ENCODE measurements around the gene NBPF1.
"Not testable (repeated sequence)": the region's sequence is repeated elsewhere in the genome, so short reads cannot be mapped to it uniquely, and the experiment has no call there.

Gene NBPF1

DNA sequence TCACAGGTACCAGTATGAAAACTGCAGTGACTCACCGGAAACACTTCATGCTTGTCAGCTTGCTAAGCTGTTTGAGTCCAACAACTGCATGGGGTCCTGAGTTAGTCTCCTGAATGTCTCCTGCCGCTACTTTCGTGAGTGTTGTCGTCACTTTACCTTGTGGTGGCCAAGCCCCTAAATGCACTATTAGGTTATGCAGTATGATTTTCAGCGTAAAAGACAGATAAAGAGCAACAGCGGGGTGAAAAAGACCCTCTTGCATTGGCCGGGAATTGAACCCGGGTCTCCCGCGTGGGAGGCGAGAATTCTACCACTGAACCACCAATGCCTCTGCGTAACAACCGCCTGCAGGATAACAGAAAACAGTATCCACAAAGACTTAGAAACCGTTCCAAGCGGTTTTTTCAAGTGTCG, 67.7 kb downstream of the NBPF1 start:
- DNase-seq (ENCODE audit: low read depth): not testable (repeated sequence)

- not testable (repeated sequence) for DNase-seq (ENCODE audit: low read depth)
Measured at GRCh38 chr1:16540421-16540893, 72.9 kb downstream of the NBPF1 start.

GRCh38 chr1:16537528-16537927, 75.8 kb downstream of the NBPF1 start:
- DNase-seq (ENCODE audit: low read depth): not testable (repeated sequence)

DNA sequence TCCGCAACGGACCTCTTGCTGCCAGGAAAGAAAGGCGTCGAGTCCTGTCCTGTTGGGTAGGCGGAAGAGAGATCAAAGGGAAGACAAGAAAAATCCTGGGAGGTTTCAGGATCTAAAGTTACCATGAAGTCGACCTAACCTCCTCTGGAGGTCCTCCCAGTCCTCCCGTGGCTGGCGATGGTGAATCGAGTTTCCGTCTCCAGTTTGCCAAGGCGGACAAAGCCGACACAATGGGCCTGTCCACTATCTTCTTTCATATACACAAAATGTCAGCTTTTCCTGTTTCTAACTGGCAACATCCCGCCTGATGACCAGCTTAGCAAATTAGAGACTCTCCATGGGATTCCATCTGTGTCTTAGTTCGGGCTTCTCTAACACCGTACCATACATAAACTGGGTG, 76.6 kb downstream of the NBPF1 start:
- not testable (repeated sequence) for DNase-seq (ENCODE audit: low read depth)

DNA sequence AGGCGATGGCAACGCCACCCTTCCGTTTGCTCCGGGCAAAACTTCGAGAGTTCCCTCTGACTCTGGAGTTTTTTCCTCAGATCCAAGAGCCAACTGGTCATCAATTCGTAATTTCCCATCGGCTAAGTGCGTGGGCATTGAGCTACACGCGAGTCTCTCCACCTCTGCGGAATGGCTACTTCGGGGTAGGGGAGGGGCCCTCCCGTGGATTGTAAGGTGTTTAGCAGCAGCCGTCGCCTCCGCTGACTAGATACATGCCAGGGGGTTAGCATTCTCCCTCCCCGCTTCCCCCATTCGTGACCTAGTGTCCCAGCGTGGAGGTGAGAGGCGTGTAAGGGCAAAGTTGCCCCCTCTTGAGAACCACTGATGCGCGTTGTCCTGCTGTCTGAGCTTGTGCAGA, 77.5 kb downstream of the NBPF1 start:
- DNase-seq (ENCODE audit: low read depth): not testable (repeated sequence)

GRCh38 chr1:16535487-16535886, 77.9 kb downstream of the NBPF1 start:
- not testable (repeated sequence) for DNase-seq (ENCODE audit: low read depth)

GRCh38 chr1:16534829-16535456, 78.4 kb downstream of the NBPF1 start:
- DNase-seq (ENCODE audit: low read depth): not testable (repeated sequence)

GRCh38 chr1:16534239-16534828, 79.0 kb downstream of the NBPF1 start:
- DNase-seq (ENCODE audit: low read depth): not testable (repeated sequence)

- not testable (repeated sequence) for DNase-seq (ENCODE audit: low read depth)
Measured at GRCh38 chr1:16532235-16532991, 81.0 kb downstream of the NBPF1 start.

GRCh38 chr1:16528338-16528737, 85.0 kb downstream of the NBPF1 start:
- not testable (repeated sequence) for DNase-seq (ENCODE audit: low read depth)

GRCh38 chr1:16525769-16526168, 87.6 kb downstream of the NBPF1 start:
- not testable (repeated sequence) for DNase-seq (ENCODE audit: low read depth)

GRCh38 chr1:16521679-16522078, 91.7 kb downstream of the NBPF1 start:
- not testable (repeated sequence) for DNase-seq (ENCODE audit: low read depth)

GRCh38 chr1:16521288-16521583, 92.1 kb downstream of the NBPF1 start:
- DNase-seq (ENCODE audit: low read depth): no peak

GRCh38 chr1:16520435-16521287, 92.7 kb downstream of the NBPF1 start:
- DNase-seq (ENCODE audit: low read depth): not testable (repeated sequence)

DNA sequence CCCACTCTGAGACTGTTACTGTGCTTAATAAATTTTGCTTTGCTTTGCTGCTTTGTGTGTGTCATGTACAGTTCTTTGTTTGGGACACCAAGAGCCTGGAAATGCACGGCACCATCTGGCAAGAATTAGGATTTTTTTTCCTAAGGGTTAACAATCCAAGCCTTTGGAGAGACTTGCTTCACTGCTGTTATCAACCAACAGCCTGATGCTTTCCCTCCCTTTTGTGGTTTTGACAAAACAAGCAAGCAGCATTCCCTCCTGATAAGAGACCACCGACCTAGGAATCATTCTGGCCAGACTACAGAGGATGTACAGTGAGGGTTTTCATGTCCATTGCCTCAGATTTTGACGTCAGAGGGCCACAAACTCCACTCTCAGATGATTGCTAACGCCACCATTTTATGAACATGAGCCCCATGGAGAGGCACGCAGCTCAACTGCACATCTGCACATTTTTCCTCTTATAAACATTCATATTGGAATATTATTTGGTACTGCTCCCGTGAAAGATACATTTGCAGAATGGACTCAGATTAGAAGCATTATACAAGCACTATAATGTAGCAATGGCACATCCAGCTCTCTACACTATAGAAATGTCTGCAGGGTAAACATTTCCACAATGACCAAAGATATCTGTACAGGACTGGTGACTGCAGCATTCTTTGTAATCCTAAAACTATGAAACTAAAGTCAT, 94.0 kb downstream of the NBPF1 start:
- DNase-seq (ENCODE audit: low read depth): not testable (repeated sequence)

GRCh38 chr1:16518913-16519254, 94.5 kb downstream of the NBPF1 start:
- DNase-seq (ENCODE audit: low read depth): not testable (repeated sequence)

GRCh38 chr1:16516694-16517410, 96.5 kb downstream of the NBPF1 start:
- not testable (repeated sequence) for DNase-seq (ENCODE audit: low read depth)

DNA sequence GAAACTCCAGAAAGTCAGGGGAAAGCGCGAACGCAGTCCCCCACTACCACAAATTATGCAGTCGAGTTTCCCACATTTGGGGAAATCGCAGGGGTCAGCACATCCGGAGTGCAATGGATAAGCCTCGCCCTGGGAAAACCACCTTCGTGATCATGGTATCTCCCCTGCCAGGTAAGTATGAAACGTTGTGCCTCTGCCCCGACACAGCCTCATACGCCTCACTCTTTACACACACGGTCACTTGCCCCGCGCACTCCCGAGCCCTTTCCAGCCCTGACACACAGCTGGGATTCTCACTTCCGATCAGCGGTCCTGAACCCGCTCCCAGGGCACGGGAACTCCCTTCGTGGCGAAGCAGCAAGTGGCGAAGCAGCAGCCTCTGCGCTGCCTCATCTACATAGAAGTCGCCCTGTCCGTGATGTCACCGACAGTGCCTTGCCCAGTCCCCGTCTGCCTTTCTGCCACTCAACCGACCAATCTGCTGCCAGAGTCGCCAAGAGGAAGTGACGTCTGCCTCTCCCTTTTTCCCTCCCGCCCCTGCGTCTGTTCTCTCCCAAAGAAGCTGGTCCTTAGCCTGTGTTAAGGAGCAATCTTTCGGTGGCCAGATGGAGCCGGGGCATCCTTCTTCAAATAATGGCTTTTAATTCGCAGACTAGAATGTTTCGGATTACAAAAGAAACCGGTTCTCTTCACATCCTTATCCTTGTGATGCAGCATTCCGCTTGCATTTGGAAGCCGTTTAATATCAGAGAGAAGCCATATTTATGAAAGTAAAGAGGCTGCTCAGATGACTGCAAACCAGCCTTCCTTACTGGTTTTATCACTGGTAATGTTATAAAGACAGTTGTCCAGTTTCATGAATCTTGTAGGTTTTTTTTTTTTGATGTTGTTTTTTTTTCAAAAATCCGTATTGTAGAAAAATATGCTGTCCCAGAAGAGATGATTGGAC, 99.0 kb downstream of the NBPF1 start, which contains the start of gene RNU1-1:
Gene RNU1-1 (minus strand): TSS at position 179 of the 949 bp plus-strand sequence.
- peak; percentile 53 for DNase-seq (ENCODE audit: low read depth)

DNA sequence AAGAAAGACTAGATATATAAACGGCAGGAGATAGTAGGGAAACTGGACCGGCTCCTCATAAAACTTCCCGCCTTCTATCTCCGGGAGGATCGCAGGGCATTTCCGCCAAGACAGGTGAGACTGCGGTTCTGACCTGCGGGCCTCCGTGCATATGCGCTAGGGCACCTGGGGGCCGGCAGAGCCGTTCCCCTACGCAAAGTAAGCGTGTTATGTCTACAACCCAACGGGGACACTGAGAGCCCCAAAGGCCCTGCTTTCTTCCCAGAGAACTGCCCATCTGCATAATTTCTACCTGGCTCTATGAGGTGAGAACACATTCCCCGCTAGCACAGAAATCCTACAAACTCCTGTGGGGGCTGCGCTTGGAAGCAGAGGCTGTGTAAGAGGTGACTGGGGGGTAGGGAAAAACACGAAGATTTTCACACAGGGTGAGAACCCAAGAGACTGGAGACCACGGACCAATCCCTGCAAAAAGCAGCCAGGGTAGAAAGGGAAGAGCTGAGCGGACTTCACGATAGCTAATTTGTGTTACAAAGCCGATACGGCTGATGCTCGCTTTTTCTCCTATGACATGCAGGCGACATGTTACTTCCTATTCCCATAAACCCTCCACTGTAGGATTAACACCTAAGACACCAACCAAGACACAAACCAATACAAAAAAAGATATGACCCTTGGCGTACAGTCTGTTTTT, 99.8 kb downstream of the NBPF1 start:
- not testable (repeated sequence) for DNase-seq (ENCODE audit: low read depth)

All from stimulated activated CD8-positive, alpha-beta memory T cell treated with anti-CD3 and anti-CD28 coated beads, Interleukin-15, amount 100 ng/mL, for 1 hour (primary cell).